Natural killer cell (primary cell): ENCODE measurements around the gene STARD9. TPM values are rescaled to one million over a fixed set of nuclear protein-coding genes. Genes with fewer than 3 reads are reported as not detected.

ENCODE experiments used
- ATAC-seq, 3 donors: fragments of 150-1000 bp in 2 of 3; fragments of 200-7000 bp in 1 of 3; cut with Tn5 transposase; 1 replicate in 1 of 3; 2 replicates in 2 of 3; pipeline ENCODE4 v1.10.0; 2021; ENCODE audit warnings: mild to moderate bottlenecking in 2 of 3, moderate library complexity in 2 of 3
- DNase-seq, 2 donors: peaks; one replicate each; pipeline versions ENCODE4 v3.0.0 to v3.0.0-alpha.2; 2013 to 2021; ENCODE audit warnings: mixed read lengths in 1 of 2
- H3K27ac ChIP-seq: one replicate; pipeline ENCODE4 v1.5.1; 2013; ENCODE audit warnings: mild to moderate bottlenecking, low read length
- H3K27me3 ChIP-seq: one replicate; pipeline ENCODE4 v1.6.1; 2013; ENCODE audit warnings: low read length; ENCODE audit not compliant: control insufficient read depth, insufficient read depth
- H3K36me3 ChIP-seq: one replicate; pipeline ENCODE4 v1.6.1; 2013; ENCODE audit warnings: low read length; ENCODE audit not compliant: control insufficient read depth, insufficient read depth
- H3K4me1 ChIP-seq: one replicate; pipeline ENCODE4 v1.6.1; 2013; ENCODE audit warnings: low read length; ENCODE audit not compliant: control insufficient read depth, insufficient read depth
- H3K4me3 ChIP-seq: one replicate; pipeline ENCODE4 v1.5.1; 2013; ENCODE audit warnings: low read length
- H3K9me3 ChIP-seq: one replicate; pipeline ENCODE4 v1.6.1; 2013; ENCODE audit warnings: low read length; ENCODE audit not compliant: control insufficient read depth, insufficient read depth
- H3K27ac Mint-ChIP-seq, 2 donors: one replicate each; pipeline ENCODE4 v1.8.0; 2022; ENCODE audit warnings: mild to moderate bottlenecking in 2 of 2, mixed read lengths in 2 of 2, moderate library complexity in 1 of 2
- H3K27me3 Mint-ChIP-seq, 2 donors: one replicate each; pipeline ENCODE4 v1.8.0; 2022; ENCODE audit warnings: low read depth in 2 of 2, mixed read lengths in 2 of 2
- H3K36me3 Mint-ChIP-seq: one replicate; pipeline ENCODE4 v1.8.0; 2022; ENCODE audit warnings: mixed read lengths
- H3K4me1 Mint-ChIP-seq, 2 donors: one replicate each; pipeline ENCODE4 v1.8.0; 2022; ENCODE audit warnings: mixed read lengths in 2 of 2
- H3K4me3 Mint-ChIP-seq: one replicate; pipeline ENCODE4 v1.8.0; 2022; ENCODE audit warnings: mild to moderate bottlenecking, moderate library complexity, mixed read lengths
- H3K9me3 Mint-ChIP-seq, 2 donors: one replicate each; pipeline ENCODE4 v1.8.0; 2022; ENCODE audit warnings: mixed read lengths in 2 of 2
- WGBS: methylation state at CpG from one replicate; pipeline ENCODE4 v1.1.7; 2013; ENCODE audit warnings: missing lambda C conversion rate; ENCODE audit not compliant: insufficient coverage; 5-methylcytosine and 5-hydroxymethylcytosine counted together
- intact Hi-C: fragments of 100-400 bp; cut with micrococcal nuclease; formaldehyde crosslinking; loops from one replicate; pipeline ENCODE4 v1.14.2; 2022
- total RNA-seq, 4 donors: library from RNA; stranded (reverse); fragments of 120-200 nt in 1 of 4; gene quantifications; one replicate each; pipeline versions ENCODE4 v1.2.3 to v1.2.4, GENCODE V29; 2013 to 2022
- TF ChIP-seq, protein P1 (sequence below): fragments of 200-600 bp; IDR thresholded peaks from one replicate; pipeline ENCODE4 v1.8.0; 2022; ENCODE audit warnings: antibody characterized with exemption

STARD9 gene
- total RNA-seq, 3 donors from 2014 or later (not counting 1 experiment from before 2014, with no cell fraction given) = 20.0 to 22.5 (median 20.1) TPM

- Mint-ChIP-seq H3K9me3 (no peaks in the 10 kb centered on the region), H3K27ac (peak within 1 kb of the TSS; percentile 78 to 80), H3K36me3 (no peaks in the 10 kb centered on the region), H3K4me3 (peak within 1 kb of the TSS; percentile 84), H3K27me3 (no peaks in the 10 kb centered on the region), H3K4me1 (peaks cover 6 to 18% of the 10 kb centered on the region in 2 donors)
- H3K27me3 ChIP-seq = no peaks in the 10 kb centered on the region
- TF ChIP-seq, protein P1, sequence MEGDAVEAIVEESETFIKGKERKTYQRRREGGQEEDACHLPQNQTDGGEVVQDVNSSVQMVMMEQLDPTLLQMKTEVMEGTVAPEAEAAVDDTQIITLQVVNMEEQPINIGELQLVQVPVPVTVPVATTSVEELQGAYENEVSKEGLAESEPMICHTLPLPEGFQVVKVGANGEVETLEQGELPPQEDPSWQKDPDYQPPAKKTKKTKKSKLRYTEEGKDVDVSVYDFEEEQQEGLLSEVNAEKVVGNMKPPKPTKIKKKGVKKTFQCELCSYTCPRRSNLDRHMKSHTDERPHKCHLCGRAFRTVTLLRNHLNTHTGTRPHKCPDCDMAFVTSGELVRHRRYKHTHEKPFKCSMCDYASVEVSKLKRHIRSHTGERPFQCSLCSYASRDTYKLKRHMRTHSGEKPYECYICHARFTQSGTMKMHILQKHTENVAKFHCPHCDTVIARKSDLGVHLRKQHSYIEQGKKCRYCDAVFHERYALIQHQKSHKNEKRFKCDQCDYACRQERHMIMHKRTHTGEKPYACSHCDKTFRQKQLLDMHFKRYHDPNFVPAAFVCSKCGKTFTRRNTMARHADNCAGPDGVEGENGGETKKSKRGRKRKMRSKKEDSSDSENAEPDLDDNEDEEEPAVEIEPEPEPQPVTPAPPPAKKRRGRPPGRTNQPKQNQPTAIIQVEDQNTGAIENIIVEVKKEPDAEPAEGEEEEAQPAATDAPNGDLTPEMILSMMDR = no peak
- DNase-seq (peak; percentile 90 to 94), ATAC-seq (peak; percentile 93 to 94 (median 94))
- H3K27ac ChIP-seq = peak within 1 kb of the TSS; percentile 89
- no peaks in the 10 kb centered on the region for H3K9me3 ChIP-seq
- peaks cover 21% of the 10 kb centered on the region for H3K36me3 ChIP-seq
- peaks cover 15% of the 10 kb centered on the region for H3K4me1 ChIP-seq
- intact Hi-C loops = loop anchor here (10.0 kb wide), 1 partner anchor 188 kb away; the partner anchor contains the start of gene TTBK2
- peak within 1 kb of the TSS; percentile 69 for H3K4me3 ChIP-seq
- under 1% methylated on average over 76 of the region's 76 CpGs for WGBS
Measured at GRCh38 chr15:42736793-42737528, 161.6 kb downstream of the STARD9 start, which contains the start of gene CDAN1. TSS of gene CDAN1 (minus strand) at chr15:42737128. CDS start at chr15:42737102, 26 bp downstream.

- intact Hi-C loops = loop anchor here (10.0 kb wide), 1 partner anchor 187 kb away; the partner anchor contains the start of gene TTBK2
- 96% methylated on average over 18 of the region's 21 CpGs for WGBS
- TF ChIP-seq, protein P1 = no peak
- Mint-ChIP-seq H3K4me1 (peaks cover 6 to 14% of the 10 kb centered on the region in 2 donors), H3K4me3 (peak overlapping the region; percentile 84), H3K27me3 (no peaks in the 10 kb centered on the region), H3K27ac (peak overlapping the region; percentile 78 to 80), H3K36me3 (no peaks in the 10 kb centered on the region), H3K9me3 (no peaks in the 10 kb centered on the region)
- Histone ChIP-seq H3K4me1 (peaks cover 15% of the 10 kb centered on the region), H3K4me3 (peak overlapping the region; percentile 69), H3K27ac (peak overlapping the region; percentile 89), H3K27me3 (no peaks in the 10 kb centered on the region), H3K36me3 (peaks cover 15% of the 10 kb centered on the region), H3K9me3 (no peaks in the 10 kb centered on the region)
- DNase-seq (no peak), ATAC-seq (no peak)
Measured at GRCh38 chr15:42737529-42738328, 162.3 kb downstream of the STARD9 start.

GRCh38 chr15:42741710-42742109 lies 166.3 kb downstream of the STARD9 start:
- ATAC-seq (no peak), DNase-seq (no peak)
- no peaks in the 10 kb centered on the region for H3K27me3 ChIP-seq
- Mint-ChIP-seq H3K27me3 (no peaks in the 10 kb centered on the region), H3K4me3 (no peak overlapping the region), H3K4me1 (peaks cover 5 to 6% of the 10 kb centered on the region in 2 donors), H3K9me3 (no peaks in the 10 kb centered on the region), H3K36me3 (peaks cover 8% of the 10 kb centered on the region), H3K27ac (no peak overlapping the region)
- no peak overlapping the region for H3K4me3 ChIP-seq
- no peaks in the 10 kb centered on the region for H3K9me3 ChIP-seq
- H3K4me1 ChIP-seq = peaks cover 6% of the 10 kb centered on the region
- intact Hi-C loops = no loop called here
- TF ChIP-seq, protein P1 = no peak
- H3K36me3 ChIP-seq = peaks cover 10% of the 10 kb centered on the region
- 100% methylated on average over 1 of the region's 2 CpGs for WGBS
- no peak overlapping the region for H3K27ac ChIP-seq
